K562 (cell line): ENCODE measurements around the gene MYOT. TPM values are rescaled to one million over a fixed set of nuclear protein-coding genes. Genes with fewer than 3 reads are reported as not detected.

Experiments used
- ATAC-seq: fragments of 200-7000 bp; cut with Tn5 transposase; 3 replicates; pipeline ENCODE4 v1.9.1; 2020; ENCODE audit warnings: moderate library complexity
- BruUV-seq: library from RNA; stranded (reverse); fragments of 400-500 nt; replicated peaks from 2 replicates; lab custom pipeline; 2021; lab: Mats Ljungman, UMichigan
- CTCF ChIA-PET: fragments of 300-600 bp; formaldehyde crosslinking; extraction: SDS; loops from one replicate; lab custom pipeline; 2021; ENCODE audit warnings: low intra/inter-chr PET ratio; lab: Yijun Ruan, JAX
- POLR2A ChIA-PET: fragments of 300-600, 350-650 bp; sonication (Branson Sonifier 250); formaldehyde crosslinking; extraction: SDS; loops from one replicate; lab custom pipeline; 2021; ENCODE audit warnings: antibody characterized with exemption, inconsistent platforms; lab: Yijun Ruan, JAX
- DNase-seq, 4 experiments: peaks; one replicate each; pipeline versions ENCODE4 v3.0.0 to v3.0.0-alpha.2; 2011 to 2018; ENCODE audit warnings: low spot score in 3 of 4, mixed read lengths in 3 of 4; ENCODE audit errors: extremely low read depth in 1 of 4
- FAIRE-seq: peaks from 2 replicates; lab custom pipeline; 2011; peaks lifted over from hg19 to GRCh38; lab: Jason Lieb, UNC
- H2AFZ ChIP-seq: 2 replicates; pipeline ENCODE4 v1.6.0; 2011; ENCODE audit warnings: low read depth, low read length, control low read depth, inconsistent platforms
- H3K27ac ChIP-seq: fragments of 200-600 bp; 3 replicates; pipeline ENCODE4 v1.8.0; 2011; ENCODE audit warnings: low read depth, mild to moderate bottlenecking, control low read depth, inconsistent platforms, low read length, moderate library complexity, mixed read lengths; ENCODE audit errors: extremely low read depth
- H3K27me3 ChIP-seq, 2 experiments: fragments of 300-600 bp in 1 of 2; 2 replicates in 1 of 2; 3 replicates in 1 of 2; pipeline versions ENCODE4 v1.6.0 to v1.8.0; 2011; ENCODE audit warnings: inconsistent platforms in 2 of 2, low read length in 2 of 2, mild to moderate bottlenecking in 1 of 2, mixed read lengths in 1 of 2, moderate library complexity in 1 of 2; ENCODE audit not compliant: control insufficient read depth in 2 of 2, insufficient read depth in 2 of 2
- H3K36me3 ChIP-seq: fragments of 300-600 bp; 3 replicates; pipeline ENCODE4 v1.8.0; 2011; ENCODE audit warnings: mild to moderate bottlenecking, low read length, inconsistent platforms; ENCODE audit not compliant: control insufficient read depth, insufficient read depth
- H3K4me1 ChIP-seq, 2 experiments: fragments of 200-600 bp in 1 of 2; replicated peaks in 1 of 2; 2 replicates in 1 of 2; 3 replicates in 1 of 2; pipeline versions ENCODE4 v1.5.1 to v1.8.0; 2011; ENCODE audit warnings: inconsistent platforms in 2 of 2, low read length in 2 of 2, mild to moderate bottlenecking in 1 of 2, mixed read lengths in 1 of 2, moderate library complexity in 1 of 2; ENCODE audit not compliant: control insufficient read depth in 2 of 2, insufficient read depth in 2 of 2
- H3K4me2 ChIP-seq: 2 replicates; pipeline ENCODE4 v1.6.1; 2011; ENCODE audit warnings: low read length, control low read depth, inconsistent platforms, mixed read lengths; ENCODE audit not compliant: insufficient read depth
- H3K4me3 ChIP-seq: fragments of 200-600 bp; sonication (generic), shearing (Covaris generic); 2 replicates; pipeline ENCODE4 v1.5.1; 2016; ENCODE audit warnings: control low read depth, inconsistent platforms
- H3K79me2 ChIP-seq: fragments of 200-600 bp; 3 replicates; pipeline ENCODE4 v1.8.0; 2011; ENCODE audit warnings: low read length, inconsistent platforms; ENCODE audit not compliant: control insufficient read depth, insufficient read depth
- H3K9ac ChIP-seq, 2 experiments: 2 replicates each; pipeline versions ENCODE4 v1.6.0 to v1.6.1; 2011; ENCODE audit warnings: low read depth in 2 of 2, low read length in 2 of 2, control low read depth in 1 of 2, inconsistent platforms in 1 of 2, mild to moderate bottlenecking in 1 of 2, mixed read lengths in 1 of 2; ENCODE audit not compliant: insufficient read depth in 1 of 2
- H3K9me1 ChIP-seq: one replicate; pipeline ENCODE4 v1.6.0; 2011; ENCODE audit warnings: inconsistent platforms, mild to moderate bottlenecking, low read length, moderate library complexity; ENCODE audit not compliant: control insufficient read depth, insufficient read depth
- H3K9me3 ChIP-seq: replicated peaks from 2 replicates; pipeline ENCODE4 v1.5.1; 2011; ENCODE audit warnings: low read depth, low read length, inconsistent platforms; ENCODE audit not compliant: control insufficient read depth, insufficient read depth
- H4K20me1 ChIP-seq: replicated peaks from 2 replicates; pipeline ENCODE4 v1.6.1; 2011; ENCODE audit warnings: low read length, inconsistent platforms, mixed read lengths; ENCODE audit not compliant: control insufficient read depth, insufficient read depth
- ARID2 ChIP-seq: fragments of 450-650 bp; IDR thresholded peaks from 2 replicates; pipeline ENCODE4 v1.6.1; 2017; ENCODE audit warnings: antibody characterized with exemption, mild to moderate bottlenecking
- EP300 ChIP-seq: IDR thresholded peaks from 2 replicates; pipeline ENCODE4 v1.6.1; 2012; ENCODE audit warnings: low read length, improper control_type of control experiment
- FOXJ2 ChIP-seq: fragments of 200-800 bp; sonication (Bioruptor generic); IDR thresholded peaks from 2 replicates; pipeline ENCODE4 v1.6.1; 2016; ENCODE audit warnings: missing genetic modification characterization, missing compliant biosample characterization
- NR1H2 ChIP-seq: sonication (generic); formaldehyde crosslinking; IDR thresholded peaks from 2 replicates; pipeline ENCODE4 v1.4.0; 2020; ENCODE audit warnings: mild to moderate bottlenecking, missing genetic modification reagents
- RBM39 ChIP-seq: fragments of 200-400 bp; formaldehyde crosslinking; optimal IDR thresholded peaks from 2 replicates; pipeline ENCODE3; 2018; ENCODE audit warnings: low read depth, low read length
- TAL1 ChIP-seq: fragments of 450-650 bp; IDR thresholded peaks from 2 replicates; pipeline ENCODE4 v1.6.1; 2016; ENCODE audit warnings: mild to moderate bottlenecking
- TCF7L2 ChIP-seq: fragments of 150-350 bp; IDR thresholded peaks from 2 replicates; pipeline ENCODE4 v1.6.1; 2016; ENCODE audit warnings: low read depth, mild to moderate bottlenecking, low read length, moderate library complexity
- ZNF174 ChIP-seq: fragments of 250-450 bp; sonication (Bioruptor Pico); IDR thresholded peaks from 2 replicates; pipeline ENCODE4 v1.4.0; 2020; ENCODE audit warnings: mild to moderate bottlenecking
- ZNF184 ChIP-seq: sonication (generic); formaldehyde crosslinking; IDR thresholded peaks from 2 replicates; pipeline ENCODE4 v1.5.0; 2020; ENCODE audit warnings: missing genetic modification reagents
- ZNF644 ChIP-seq: fragments of 200-800 bp; sonication (Bioruptor generic); IDR thresholded peaks from 2 replicates; pipeline ENCODE4 v1.6.1; 2016; ENCODE audit warnings: low read depth, missing genetic modification characterization, missing compliant biosample characterization
- WGBS: fragments of 100-300 bp; shearing (Covaris generic); methylation state at CpG from one replicate; pipeline ENCODE4 v1.1.6; 2016; ENCODE audit warnings: low coverage, mixed read lengths; ENCODE audit not compliant: insufficient coverage; ENCODE audit errors: missing lambda C conversion rate; 5-methylcytosine and 5-hydroxymethylcytosine counted together
- in situ Hi-C: fragments of 300-500 bp; cut with MboI; formaldehyde crosslinking; loops from 4 replicates; pipeline ENCODE4 v1.15.0; 2018; ENCODE audit warnings: inconsistent platforms, mixed read lengths
- intact Hi-C: fragments of 100-400 bp; cut with micrococcal nuclease; formaldehyde crosslinking; loops from 2 replicates; pipeline ENCODE4 v1.14.2; 2022
- polyA plus RNA-seq, 8 experiments: library from polyadenylated mRNA; depleted of rRNA in 4 of 8; stranded (reverse) in 5 of 8; unstranded in 3 of 8; fragments of >200 nt; fragmentation: Nextera tagmentation in 2 of 8; fragmentation: Illumina TruSeq in 1 of 8; extraction: Ambion mirVana in 2 of 8; extraction: Trizol in 1 of 8; gene quantifications; 2 replicates each; pipeline versions ENCODE4 v1.2.1 to v1.2.3, GENCODE V29; 2011 to 2014; ENCODE audit warnings: inconsistent platforms in 1 of 8, missing spikeins in 1 of 8
- total RNA-seq, 7 experiments: library from RNA; depleted of rRNA in 6 of 7; stranded (reverse); fragments of >200 nt in 6 of 7; fragmentation: Illumina TruSeq in 2 of 7; extraction: Trizol in 2 of 7; gene quantifications; 2 replicates each; pipeline versions ENCODE4 v1.2.1 to v1.2.3, GENCODE V29; 2011 to 2021; ENCODE audit warnings: low replicate concordance in 1 of 7
- TF ChIP-seq, protein P1 (sequence below): sonication (generic); formaldehyde crosslinking; IDR thresholded peaks from 2 replicates; pipeline ENCODE4 v1.8.1; 2023; ENCODE audit warnings: mild to moderate bottlenecking, missing genetic modification reagents, moderate library complexity
- TF ChIP-seq, protein P2 (sequence below): fragments of 150-350 bp; conservative IDR thresholded peaks from 2 replicates; pipeline ENCODE4 v1.6.1; 2014; ENCODE audit warnings: low read length
- TF ChIP-seq, protein P3 (sequence below): IDR thresholded peaks from 2 replicates; pipeline ENCODE4 v1.6.1; 2011; ENCODE audit warnings: borderline replicate concordance, low read depth, mild to moderate bottlenecking, moderate library complexity, low read length; ENCODE audit not compliant: insufficient read depth, poor library complexity, severe bottlenecking
- TF ChIP-seq, protein P4 (sequence below): fragments of 250-450 bp; sonication (Bioruptor Pico); IDR thresholded peaks from 2 replicates; pipeline ENCODE4 v1.8.0; 2021; ENCODE audit warnings: moderate library complexity, mild to moderate bottlenecking, inconsistent platforms
- TF ChIP-seq, protein P5 (sequence below): sonication (generic); formaldehyde crosslinking; IDR thresholded peaks from 2 replicates; pipeline ENCODE4 v1.8.1; 2022; ENCODE audit warnings: missing genetic modification reagents

The MYOT gene
- total and polyA plus RNA-seq, 9 of the 15 experiments (the other 6 are each of a cell fraction or from before 2014, with no cell fraction given) = 0.24 to 0.38 TPM; not detected in 7

DNA sequence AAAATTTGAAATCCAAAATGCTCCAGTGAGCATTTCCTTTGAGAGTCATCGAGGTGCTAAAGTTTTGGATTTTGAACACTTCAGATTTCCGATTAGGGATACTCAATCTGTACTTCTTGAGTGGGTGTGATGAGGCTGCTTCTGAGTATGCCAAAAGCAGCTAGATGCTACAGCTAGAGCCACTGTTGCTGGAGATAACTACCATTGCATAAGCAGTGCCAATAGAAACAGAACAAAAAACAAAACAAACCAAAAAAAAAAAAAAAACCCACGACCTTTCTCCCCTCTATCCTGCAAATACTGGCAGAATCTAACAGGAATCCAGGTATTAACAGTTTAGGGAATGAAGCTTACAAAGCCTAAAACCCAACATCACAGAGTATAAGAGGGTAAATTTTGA is 65.1 kb downstream of the MYOT start:
- no peaks in the 10 kb centered on the region for H3K79me2 ChIP-seq
- no peak for TF ChIP-seq ARID2
- TF ChIP-seq, protein P1, sequence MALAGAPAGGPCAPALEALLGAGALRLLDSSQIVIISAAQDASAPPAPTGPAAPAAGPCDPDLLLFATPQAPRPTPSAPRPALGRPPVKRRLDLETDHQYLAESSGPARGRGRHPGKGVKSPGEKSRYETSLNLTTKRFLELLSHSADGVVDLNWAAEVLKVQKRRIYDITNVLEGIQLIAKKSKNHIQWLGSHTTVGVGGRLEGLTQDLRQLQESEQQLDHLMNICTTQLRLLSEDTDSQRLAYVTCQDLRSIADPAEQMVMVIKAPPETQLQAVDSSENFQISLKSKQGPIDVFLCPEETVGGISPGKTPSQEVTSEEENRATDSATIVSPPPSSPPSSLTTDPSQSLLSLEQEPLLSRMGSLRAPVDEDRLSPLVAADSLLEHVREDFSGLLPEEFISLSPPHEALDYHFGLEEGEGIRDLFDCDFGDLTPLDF = no peak
- no peak for TF ChIP-seq RBM39
- TF ChIP-seq, protein P2, sequence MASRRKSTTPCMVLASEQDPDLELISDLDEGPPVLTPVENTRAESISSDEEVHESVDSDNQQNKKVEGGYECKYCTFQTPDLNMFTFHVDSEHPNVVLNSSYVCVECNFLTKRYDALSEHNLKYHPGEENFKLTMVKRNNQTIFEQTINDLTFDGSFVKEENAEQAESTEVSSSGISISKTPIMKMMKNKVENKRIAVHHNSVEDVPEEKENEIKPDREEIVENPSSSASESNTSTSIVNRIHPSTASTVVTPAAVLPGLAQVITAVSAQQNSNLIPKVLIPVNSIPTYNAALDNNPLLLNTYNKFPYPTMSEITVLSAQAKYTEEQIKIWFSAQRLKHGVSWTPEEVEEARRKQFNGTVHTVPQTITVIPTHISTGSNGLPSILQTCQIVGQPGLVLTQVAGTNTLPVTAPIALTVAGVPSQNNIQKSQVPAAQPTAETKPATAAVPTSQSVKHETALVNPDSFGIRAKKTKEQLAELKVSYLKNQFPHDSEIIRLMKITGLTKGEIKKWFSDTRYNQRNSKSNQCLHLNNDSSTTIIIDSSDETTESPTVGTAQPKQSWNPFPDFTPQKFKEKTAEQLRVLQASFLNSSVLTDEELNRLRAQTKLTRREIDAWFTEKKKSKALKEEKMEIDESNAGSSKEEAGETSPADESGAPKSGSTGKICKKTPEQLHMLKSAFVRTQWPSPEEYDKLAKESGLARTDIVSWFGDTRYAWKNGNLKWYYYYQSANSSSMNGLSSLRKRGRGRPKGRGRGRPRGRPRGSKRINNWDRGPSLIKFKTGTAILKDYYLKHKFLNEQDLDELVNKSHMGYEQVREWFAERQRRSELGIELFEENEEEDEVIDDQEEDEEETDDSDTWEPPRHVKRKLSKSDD = no peak
- TF ChIP-seq ZNF644 (tag) = no peak
- TF ChIP-seq, protein P3, sequence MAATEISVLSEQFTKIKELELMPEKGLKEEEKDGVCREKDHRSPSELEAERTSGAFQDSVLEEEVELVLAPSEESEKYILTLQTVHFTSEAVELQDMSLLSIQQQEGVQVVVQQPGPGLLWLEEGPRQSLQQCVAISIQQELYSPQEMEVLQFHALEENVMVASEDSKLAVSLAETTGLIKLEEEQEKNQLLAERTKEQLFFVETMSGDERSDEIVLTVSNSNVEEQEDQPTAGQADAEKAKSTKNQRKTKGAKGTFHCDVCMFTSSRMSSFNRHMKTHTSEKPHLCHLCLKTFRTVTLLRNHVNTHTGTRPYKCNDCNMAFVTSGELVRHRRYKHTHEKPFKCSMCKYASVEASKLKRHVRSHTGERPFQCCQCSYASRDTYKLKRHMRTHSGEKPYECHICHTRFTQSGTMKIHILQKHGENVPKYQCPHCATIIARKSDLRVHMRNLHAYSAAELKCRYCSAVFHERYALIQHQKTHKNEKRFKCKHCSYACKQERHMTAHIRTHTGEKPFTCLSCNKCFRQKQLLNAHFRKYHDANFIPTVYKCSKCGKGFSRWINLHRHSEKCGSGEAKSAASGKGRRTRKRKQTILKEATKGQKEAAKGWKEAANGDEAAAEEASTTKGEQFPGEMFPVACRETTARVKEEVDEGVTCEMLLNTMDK = no peak
- no peak for TF ChIP-seq ZNF184 (CRISPR knock-in tag)
- TF ChIP-seq, protein P4, sequence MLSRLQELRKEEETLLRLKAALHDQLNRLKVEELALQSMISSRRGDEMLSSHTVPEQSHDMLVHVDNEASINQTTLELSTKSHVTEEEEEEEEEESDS (CRISPR knock-in tag) = no peak
- no peak for TF ChIP-seq EP300
- TF ChIP-seq, protein P5, sequence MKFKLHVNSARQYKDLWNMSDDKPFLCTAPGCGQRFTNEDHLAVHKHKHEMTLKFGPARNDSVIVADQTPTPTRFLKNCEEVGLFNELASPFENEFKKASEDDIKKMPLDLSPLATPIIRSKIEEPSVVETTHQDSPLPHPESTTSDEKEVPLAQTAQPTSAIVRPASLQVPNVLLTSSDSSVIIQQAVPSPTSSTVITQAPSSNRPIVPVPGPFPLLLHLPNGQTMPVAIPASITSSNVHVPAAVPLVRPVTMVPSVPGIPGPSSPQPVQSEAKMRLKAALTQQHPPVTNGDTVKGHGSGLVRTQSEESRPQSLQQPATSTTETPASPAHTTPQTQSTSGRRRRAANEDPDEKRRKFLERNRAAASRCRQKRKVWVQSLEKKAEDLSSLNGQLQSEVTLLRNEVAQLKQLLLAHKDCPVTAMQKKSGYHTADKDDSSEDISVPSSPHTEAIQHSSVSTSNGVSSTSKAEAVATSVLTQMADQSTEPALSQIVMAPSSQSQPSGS = no peak
- no peak for TF ChIP-seq ZNF174
- TF ChIP-seq NR1H2 (CRISPR knock-in tag) = no peak
- TF ChIP-seq TCF7L2 = no peak
- TF ChIP-seq TAL1 = no peak
- TF ChIP-seq FOXJ2 (tag) = no peak
- H3K9me3 ChIP-seq = no peaks in the 10 kb centered on the region
- no peak for FAIRE-seq
- no peak for ATAC-seq
- no peaks in the 10 kb centered on the region for H4K20me1 ChIP-seq
- ChIA-PET CTCF (no interaction called here), POLR2A (interaction anchor here (1.3 to 1.6 kb wide), 2 partner anchors 11 to 16 kb away, joined by 3 to 4 read pairs; no protein-coding TSS in a partner anchor)
- WGBS = 8% methylated on average over 2 of the region's 3 CpGs
- no peaks in the 10 kb centered on the region for H3K4me1 ChIP-seq
- H3K27me3 ChIP-seq = no peaks in the 10 kb centered on the region
- no peak overlapping the region for H3K9ac ChIP-seq
- no peak overlapping the region for H3K4me3 ChIP-seq
- H3K27ac ChIP-seq = no peak overlapping the region
- H3K4me2 ChIP-seq = no peak overlapping the region
- no peaks in the 10 kb centered on the region for H3K9me1 ChIP-seq
- H3K36me3 ChIP-seq = peaks cover 6% of the 10 kb centered on the region; the same call in 2 of the 3 replicates
- intact Hi-C loops = no loop called here
- no peak for DNase-seq
- no peak overlapping the region for H2AFZ ChIP-seq
- in situ Hi-C loops = no loop called here
- BruUV-seq = no TSS peak
